Colonic mucosa (tissue), 2 donors: ENCODE results near the gene TINCR. TPM values are rescaled to one million over a fixed set of nuclear protein-coding genes. Genes with fewer than 3 reads are reported as not detected.

Experiments
- total RNA-seq, 2 donors: library from RNA; stranded (reverse); fragmentation: NEBNext Ultra II Directional in 1 of 2; extraction: Animal tissue kit (Norgen Biotek cat#: 25700) in 1 of 2; gene quantifications; one replicate each; pipeline ENCODE4 v1.2.1, GENCODE V29; 2021
- donor health status: DM: no; HTN: no; CAD: no.
- donor health status: DM: no; HTN: no; CAD: no.

The TINCR gene
- total RNA-seq, 2 donors from 2014 or later = 2.2 to 4.4 TPM

Other genes starting within 250 kb of the TINCR start
- 10 to 100 TPM in 1 of 2 donors, 1 to 10 TPM in 1; 7.9 to 15.6 TPM for gene PTPRS, start 227.1 kb downstream of the TINCR start, total RNA-seq
- not detected for gene ZNRF4, start 112.5 kb downstream of the TINCR start, total RNA-seq
- gene SAFB2, start 54.8 kb upstream of the TINCR start, total RNA-seq = 100 to 1,000 TPM in 1 of 2 donors, 10 to 100 TPM in 1; 46.1 to 108 TPM
- 100 to 1,000 TPM in 1 of 2 donors, 10 to 100 TPM in 1; 56.1 to 120 TPM for gene SAFB, start 55.1 kb upstream of the TINCR start, total RNA-seq
- gene MICOS13, start 112.6 kb upstream of the TINCR start, total RNA-seq = 10 to 100 TPM; 56.0 to 88.0 TPM
- gene HSD11B1L, start 113.1 kb upstream of the TINCR start, total RNA-seq = 1 to 10 TPM; 3.2 to 3.4 TPM
- 100 to 1,000 TPM; 844 to 976 TPM for gene RPL36, start 122.3 kb upstream of the TINCR start, total RNA-seq
- gene LONP1, start 152.2 kb upstream of the TINCR start, total RNA-seq = 100 to 1,000 TPM in 1 of 2 donors, 10 to 100 TPM in 1; 64.3 to 133 TPM
- gene CATSPERD, start 152.7 kb upstream of the TINCR start, total RNA-seq = not detected
- gene PRR22, start 216.8 kb upstream of the TINCR start, total RNA-seq = 1 to 10 TPM; 1.4 to 5.7 TPM
- 10 to 100 TPM; 20.8 to 47.6 TPM for gene DUS3L, start 223.2 kb upstream of the TINCR start, total RNA-seq
- gene NRTN, start 237.1 kb upstream of the TINCR start, total RNA-seq = 1 to 10 TPM; 1.8 to 2.9 TPM